ENCODE measurements around the gene PGRMC2. TPM values are rescaled to one million over a fixed set of nuclear protein-coding genes. Genes with fewer than 3 reads are reported as not detected.

Gene PGRMC2
- total and polyA plus RNA-seq, 2 of the 4 experiments (the other 2 are of a cell fraction): 13.4 to 40.7 TPM

DNA sequence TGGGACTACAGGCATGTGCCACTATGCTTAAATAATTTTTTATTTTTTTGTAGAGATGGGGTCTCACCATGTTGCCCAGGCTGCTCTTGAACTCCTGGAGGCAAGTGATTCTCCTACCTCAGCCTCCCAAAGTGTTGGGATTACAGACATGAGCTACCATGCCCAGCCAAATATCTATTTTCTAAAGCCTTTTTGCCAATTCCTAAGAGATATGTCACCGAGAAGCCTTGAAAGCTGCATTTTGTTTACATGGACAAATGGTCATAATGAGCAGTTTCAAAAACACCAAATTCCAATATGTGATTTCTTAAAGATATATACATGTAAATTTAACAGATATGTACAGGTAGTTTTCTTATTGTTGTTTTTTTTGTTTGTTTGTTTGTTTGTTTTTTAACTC lies 33.0 kb upstream of the PGRMC2 start:
- H4K91ac ChIP-seq (ENCODE audit: insufficient read depth, low read depth, low read length): peak overlapping the region; percentile 93
- H3K79me1 ChIP-seq (ENCODE audit: low read depth in 1 of 2, low read length in 2 of 2): no peaks in the 10 kb centered on the region
- no peak for TF ChIP-seq CTCF (conservative IDR thresholded peaks at IDR 0.05; ENCODE audit: low read depth, low read length)
- TF ChIP-seq SMC3 (IDR thresholded peaks at IDR 0.05; ENCODE audit: low read depth, low read length): no peak
- TF ChIP-seq CEBPB (IDR thresholded peaks at IDR 0.05; ENCODE audit: low read depth, low read length): no peak
- TF ChIP-seq ELK1 (IDR thresholded peaks at IDR 0.05; ENCODE audit: borderline replicate concordance, low read depth, low read length): no peak
- no peak for TF ChIP-seq FOS (IDR thresholded peaks at IDR 0.05; ENCODE audit: low read depth, low read length)
- no peak for TF ChIP-seq MAZ (IDR thresholded peaks at IDR 0.05; ENCODE audit: borderline replicate concordance, low read depth, low read length)
- no peak for TF ChIP-seq NFE2L2 (IDR thresholded peaks at IDR 0.05; ENCODE audit: low read depth, low read length)
- TF ChIP-seq RFX5 (IDR thresholded peaks at IDR 0.05; ENCODE audit: low read depth, low read length): no peak
- TF ChIP-seq BHLHE40 (IDR thresholded peaks at IDR 0.05; ENCODE audit: low read depth, low read length): no peak
- no peak for TF ChIP-seq RCOR1 (IDR thresholded peaks at IDR 0.05; ENCODE audit: insufficient replicate concordance, low read length)
- in situ Hi-C loops (cut with MboI; ENCODE audit: low sequenced_read_pairs): no loop called here
- H4K5ac ChIP-seq (ENCODE audit: low read depth, low read length): peak overlapping the region; percentile 95; the same call in 1 of the 2 replicates
- no TSS peak for BruUV-seq (replicated peaks)
- ATAC-seq (ENCODE audit: low read depth) (no peak), DNase-seq (peak; percentile 26)
- H3K36me3 ChIP-seq (ENCODE audit: control insufficient read depth, insufficient read depth, low read length): no peaks in the 10 kb centered on the region; the same call in 1 of the 2 replicates
- H3K9me1 ChIP-seq (ENCODE audit: insufficient read depth, low read length): peaks cover 6% of the 10 kb centered on the region; the same call in 1 of the 2 replicates
- no peaks in the 10 kb centered on the region for H4K20me1 ChIP-seq (ENCODE audit: insufficient read depth, low read length)
- peak overlapping the region; percentile 72 to 77; a peak in 3 of 4 replicates for H4K8ac ChIP-seq (ENCODE audit: low read depth in 2 of 2, low read length in 2 of 2)
- H2AK5ac ChIP-seq (ENCODE audit: low read depth, low read length): peak overlapping the region; percentile 98
- H2AFZ ChIP-seq (replicated peaks; ENCODE audit: low read length, poor library complexity): no peak overlapping the region
- peak overlapping the region; percentile 72 for H3K56ac ChIP-seq (ENCODE audit: extremely low read depth, insufficient read depth, low read length)
- no CpG with 5 or more reads among the region's 1 CpG for WGBS, 2 experiments (ENCODE audit: extremely low coverage in 2 of 2, insufficient read length in 1 of 2)
- peak overlapping the region; percentile 95 for H3K18ac ChIP-seq (ENCODE audit: low read depth, low read length)
- peak overlapping the region; percentile 98 for H2BK5ac ChIP-seq (ENCODE audit: low read depth, low read length, poor library complexity, severe bottlenecking)
- H3K4me2 ChIP-seq (ENCODE audit: low read depth, low read length): peak overlapping the region; percentile 44; the same call in 1 of the 2 replicates
- peak overlapping the region; percentile 42; the same call in 2 of the 3 replicates for H2BK15ac ChIP-seq (ENCODE audit: low read depth, low read length)
- H3K9me3 ChIP-seq (ENCODE audit: control insufficient read depth, insufficient read depth, low read length): no peaks in the 10 kb centered on the region
- peak overlapping the region; percentile 17; the same call in 1 of the 2 replicates for H3K23ac ChIP-seq (ENCODE audit: low read depth, low read length)
- intact Hi-C loops (cut with micrococcal nuclease): no loop called here
- no peak overlapping the region for H2AK9ac ChIP-seq (replicated peaks; ENCODE audit: low read depth, low read length, poor library complexity)
- peak overlapping the region; percentile 91 for H2BK20ac ChIP-seq (ENCODE audit: low read depth, low read length)
- ChIA-PET POLR2A (ENCODE audit: unreplicated experiment) (no interaction called here), CTCF (no interaction called here)
- dilution Hi-C loops (cut with HindIII; ENCODE audit: low sequenced_read_pairs, unreplicated experiment): no loop called here
- no peaks in the 10 kb centered on the region for H3K27me3 ChIP-seq (ENCODE audit: control insufficient read depth, insufficient read depth, low read length)
- H3K9ac ChIP-seq (ENCODE audit: low read depth, low read length): no peak overlapping the region
- peak overlapping the region; percentile 46; the same call in 1 of the 2 replicates for H3K14ac ChIP-seq (replicated peaks; ENCODE audit: low read depth, low read length)
- peak overlapping the region; percentile 95 for H3K27ac ChIP-seq (ENCODE audit: insufficient read depth, low read length)
- H3K4me3 ChIP-seq (ENCODE audit: insufficient read depth, low read depth, low read length): no peak overlapping the region
- peak overlapping the region; percentile 89 for H3K4ac ChIP-seq (ENCODE audit: low read depth, low read length)
- H2BK120ac ChIP-seq (ENCODE audit: low read depth, low read length): peak overlapping the region; percentile 92
- H3K4me1 ChIP-seq (ENCODE audit: control insufficient read depth, insufficient read depth, low read length): peaks cover 22% of the 10 kb centered on the region

All from IMR-90 (cell line).